Measurements from ENCODE around the gene TMEM161A. TPM values are rescaled to one million over a fixed set of nuclear protein-coding genes. Genes with fewer than 3 reads are reported as not detected.
A peak's percentile ranks its signal among the peaks of the same experiment; 100 is the strongest.
"Not testable (repeated sequence)": the region's sequence is repeated elsewhere in the genome, so short reads cannot be mapped to it uniquely, and the experiment has no call there.

Gene TMEM161A
- total RNA-seq, 2 donors from 2014 or later: 16.8 to 22.2 TPM

GRCh38 chr19:19176950-19177349 lies 38.7 kb upstream of the TMEM161A start:
- Histone ChIP-seq H3K27ac (no peak overlapping the region), H3K4me3 (no peak overlapping the region), H3K36me3 (peaks cover 16% of the 10 kb centered on the region), H3K4me1 (peaks cover 0 to 6% of the 10 kb centered on the region in 2 donors), H3K27me3 (no peaks in the 10 kb centered on the region), H3K9me3 (no peaks in the 10 kb centered on the region)
- no peak for TF ChIP-seq CTCF (IDR thresholded peaks at IDR 0.05)
- no peak for DNase-seq (ENCODE audit: low spot score)

GRCh38 chr19:19173243-19173642 lies 35.0 kb upstream of the TMEM161A start:
- H3K27me3 ChIP-seq; H3K27ac ChIP-seq; H3K36me3 ChIP-seq; DNase-seq (ENCODE audit: low spot score); H3K9me3 ChIP-seq; H3K4me3 ChIP-seq: not testable (repeated sequence)
- H3K4me1 ChIP-seq: peaks cover 0 to 18% of the 10 kb centered on the region in 2 donors

GRCh38 chr19:19171821-19172532 lies 33.7 kb upstream of the TMEM161A start:
- DNase-seq (ENCODE audit: low spot score): no peak

GRCh38 chr19:19170873-19171672 lies 32.8 kb upstream of the TMEM161A start:
- H3K4me1 ChIP-seq: peaks cover 0 to 18% of the 10 kb centered on the region in 2 donors
- no peaks in the 10 kb centered on the region for H3K36me3 ChIP-seq
- H3K4me3 ChIP-seq: peak overlapping the region in 1 of 2 donors; percentile 35
- DNase-seq (ENCODE audit: low spot score): no peak
- no peak overlapping the region for H3K27ac ChIP-seq
- no peak for TF ChIP-seq CTCF (IDR thresholded peaks at IDR 0.05)
- H3K9me3 ChIP-seq: no peaks in the 10 kb centered on the region
- H3K27me3 ChIP-seq: no peaks in the 10 kb centered on the region

More at GRCh38 chr19:19171821-19172532, 33.7 kb upstream of the TMEM161A start:
- Histone ChIP-seq H3K9me3 (no peaks in the 10 kb centered on the region), H3K4me3 (no peak overlapping the region), H3K27me3 (no peaks in the 10 kb centered on the region), H3K27ac (no peak overlapping the region), H3K36me3 (no peaks in the 10 kb centered on the region), H3K4me1 (peaks cover 0 to 18% of the 10 kb centered on the region in 2 donors)
- no peak for TF ChIP-seq CTCF (IDR thresholded peaks at IDR 0.05)

GRCh38 chr19:19170053-19170872 lies 32.0 kb upstream of the TMEM161A start, which contains the start of gene MEF2B:
TSS of gene MEF2B (minus strand) at chr19:19170263. CDS start at chr19:19150735, 19,528 bp downstream.
- peaks cover 0 to 18% of the 10 kb centered on the region in 2 donors for H3K4me1 ChIP-seq
- no peaks in the 10 kb centered on the region for H3K9me3 ChIP-seq
- peak; percentile 80 for DNase-seq (ENCODE audit: low spot score)
- no peaks in the 10 kb centered on the region for H3K27me3 ChIP-seq
- TF ChIP-seq CTCF (IDR thresholded peaks at IDR 0.05): no peak
- no peaks in the 10 kb centered on the region for H3K36me3 ChIP-seq
- H3K4me3 ChIP-seq: peak within 1 kb of the TSS; percentile 8 to 35
- H3K27ac ChIP-seq: no peak within 1 kb of the TSS

Measured in right atrium auricular region (tissue), 2 donors.